Sciatic nerve (tissue), 2 donors: ENCODE results near the gene KLHL25. TPM values are rescaled to one million over a fixed set of nuclear protein-coding genes. Genes with fewer than 3 reads are reported as not detected.

Source experiments
- ATAC-seq: fragments of 200-7000 bp; cut with Tn5 transposase; one replicate; pipeline ENCODE4 v1.9.1; 2020; ENCODE audit warnings: mild to moderate bottlenecking, moderate library complexity
- DNase-seq: peaks from one replicate; pipeline ENCODE4 v3.0.0-alpha.2; 2020; ENCODE audit warnings: low spot score
- intact Hi-C: fragments of 100-400 bp; cut with DNase I; formaldehyde crosslinking; loops from one replicate; pipeline ENCODE4 v1.14.2; 2022
- total RNA-seq: library from RNA; stranded (reverse); fragmentation: NEBNext Ultra II Directional; extraction: Animal tissue kit (Norgen Biotek cat#: 25700); gene quantifications from one replicate; pipeline ENCODE4 v1.2.1, GENCODE V29; 2021
- donor health status: DM: no; HTN: no; CAD: no.
- donor health status: DM: no; HTN: no; CAD: no.

The KLHL25 gene
- total RNA-seq, 1 donor from 2014 or later: 6.2 TPM

DNA sequence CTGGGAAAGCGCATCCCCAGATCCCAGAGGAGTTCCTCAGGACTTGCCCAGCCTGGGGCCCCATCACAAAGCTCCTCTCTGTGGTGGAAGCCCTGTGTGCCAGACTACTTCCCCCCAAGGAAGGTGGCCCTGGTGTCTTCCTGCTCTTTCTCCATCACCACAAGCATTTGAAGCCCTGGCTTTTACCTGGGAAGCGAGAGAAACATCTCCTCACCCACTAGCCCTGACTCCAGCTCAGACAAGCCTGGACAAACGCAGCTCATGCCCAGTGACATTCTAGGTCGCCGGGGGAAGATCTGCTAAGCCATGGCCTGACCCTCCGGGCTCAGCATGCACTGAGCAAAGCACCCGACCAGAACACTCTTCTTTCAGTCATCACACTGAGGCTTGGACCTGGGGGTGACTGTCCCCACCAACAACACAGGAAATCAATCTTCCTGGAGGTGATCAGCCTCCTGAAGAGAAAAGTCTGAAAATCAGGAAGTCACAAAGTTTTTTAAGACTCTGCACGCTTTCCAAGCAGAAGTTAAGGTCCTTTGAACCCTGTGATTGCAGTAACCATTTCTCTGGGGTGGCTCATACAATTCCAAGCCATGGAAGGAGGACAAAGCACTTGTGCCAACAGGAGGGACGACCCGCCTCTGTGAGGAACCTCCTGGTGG is 40.8 kb downstream of the KLHL25 start:
- ATAC-seq (no peak), DNase-seq (peak; percentile 47)
- intact Hi-C loops: no loop called here

DNA sequence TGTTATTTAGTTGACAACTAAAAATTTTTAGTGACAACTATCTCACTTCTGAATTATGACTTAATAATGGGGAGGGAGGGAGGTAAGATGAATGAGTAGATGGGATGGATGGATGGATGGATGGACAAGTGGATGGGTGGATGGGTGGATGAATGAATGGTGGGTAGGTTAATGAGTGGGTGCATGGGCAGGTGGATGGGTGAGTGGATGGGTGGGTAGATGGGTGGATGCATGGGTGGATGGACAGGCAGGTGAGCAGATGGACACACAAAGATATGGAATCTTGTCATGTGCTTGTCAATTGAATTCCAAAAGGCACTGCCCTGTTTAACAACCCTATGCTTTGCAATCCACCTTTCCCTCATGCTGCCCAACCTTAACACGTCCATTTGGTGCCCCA is 41.5 kb downstream of the KLHL25 start:
- no peak for ATAC-seq
- DNase-seq: no peak
- intact Hi-C loops: no loop called here

DNA sequence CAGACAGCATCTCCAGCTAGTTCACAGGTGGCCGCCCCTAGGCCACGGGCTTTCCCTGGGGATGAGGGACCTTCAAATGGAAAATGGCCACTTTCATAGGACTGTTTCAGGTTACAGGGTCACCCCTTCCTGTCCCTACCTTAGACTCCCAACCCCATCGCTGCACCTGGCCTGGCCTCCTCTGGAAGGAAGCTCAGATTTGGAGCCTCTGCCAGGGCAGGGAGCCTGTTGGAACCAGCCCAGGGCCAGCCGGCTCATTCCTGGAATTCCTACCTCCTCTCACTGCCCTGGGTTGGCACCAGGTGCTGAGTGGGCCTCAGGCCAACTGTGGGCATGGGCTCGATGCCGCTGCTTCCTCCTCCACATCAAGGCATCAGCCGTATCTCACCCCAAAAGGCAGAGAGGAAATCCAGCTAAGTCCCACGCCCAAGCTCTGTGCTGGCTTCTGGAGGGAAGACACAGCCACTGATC is 42.2 kb downstream of the KLHL25 start:
- intact Hi-C loops: no loop called here
- ATAC-seq (no peak), DNase-seq (peak; percentile 55)

DNA sequence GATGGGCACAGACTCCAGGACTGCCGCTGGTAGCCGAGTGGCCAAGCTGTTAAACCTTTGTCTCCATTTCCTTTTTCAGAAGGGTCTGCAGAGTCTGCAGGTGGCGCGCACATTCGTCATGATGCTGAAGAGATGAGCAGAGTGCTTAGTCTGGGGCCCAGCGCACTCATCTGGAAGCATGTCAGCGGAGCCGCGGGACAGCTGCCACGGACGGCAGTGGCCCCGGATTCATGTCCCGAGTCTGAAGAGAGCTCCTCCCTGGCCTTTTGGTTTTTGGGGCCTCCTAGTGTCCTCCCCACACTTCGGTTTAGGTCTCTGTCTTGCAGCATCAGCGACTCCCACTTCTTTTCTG is 42.6 kb downstream of the KLHL25 start:
- peak; percentile 59 for DNase-seq
- ATAC-seq: no peak
- intact Hi-C loops: no loop called here

DNA sequence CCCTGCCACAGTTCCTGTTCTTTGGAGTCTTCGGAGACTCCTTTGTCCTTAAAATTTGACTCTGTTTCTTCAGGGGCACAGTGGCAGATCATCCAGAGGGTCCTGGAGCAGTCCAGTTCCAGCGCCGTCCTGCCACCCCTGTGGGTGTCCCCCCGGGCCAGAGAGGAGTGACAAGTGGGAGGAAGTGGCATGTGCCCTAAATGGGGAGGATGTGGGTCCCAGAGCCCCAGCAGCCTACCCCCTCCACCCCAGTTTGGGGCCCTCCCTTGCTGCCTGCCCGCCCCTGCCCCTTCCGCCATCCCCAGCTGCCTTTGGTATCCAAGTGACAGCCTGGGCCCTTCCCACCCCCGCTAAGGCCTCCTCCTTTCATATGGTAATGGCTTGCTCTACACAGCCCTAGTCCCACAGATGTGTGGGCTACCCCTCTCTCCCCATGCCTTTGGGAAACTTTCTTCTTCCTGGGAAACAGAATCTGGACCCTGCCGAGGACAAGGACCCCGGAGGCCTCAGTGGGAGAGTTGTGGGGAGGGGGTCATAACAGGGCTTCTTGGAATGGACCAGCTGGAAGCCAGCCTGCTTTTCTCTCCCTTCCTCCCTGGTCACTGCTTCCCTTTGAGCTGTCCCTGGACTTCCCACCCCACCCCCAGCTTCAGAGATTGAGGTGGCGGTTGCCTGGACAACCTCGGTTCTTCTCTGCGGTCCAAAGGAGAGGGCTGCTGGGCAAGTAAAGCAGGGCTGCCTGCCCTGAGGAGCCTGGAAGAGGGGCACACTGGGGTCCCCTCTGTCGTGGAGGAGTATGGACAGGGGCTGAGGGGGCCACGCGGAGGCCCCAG is 43.2 kb downstream of the KLHL25 start:
- ATAC-seq: peak; percentile 9
- intact Hi-C loops: no loop called here

DNA sequence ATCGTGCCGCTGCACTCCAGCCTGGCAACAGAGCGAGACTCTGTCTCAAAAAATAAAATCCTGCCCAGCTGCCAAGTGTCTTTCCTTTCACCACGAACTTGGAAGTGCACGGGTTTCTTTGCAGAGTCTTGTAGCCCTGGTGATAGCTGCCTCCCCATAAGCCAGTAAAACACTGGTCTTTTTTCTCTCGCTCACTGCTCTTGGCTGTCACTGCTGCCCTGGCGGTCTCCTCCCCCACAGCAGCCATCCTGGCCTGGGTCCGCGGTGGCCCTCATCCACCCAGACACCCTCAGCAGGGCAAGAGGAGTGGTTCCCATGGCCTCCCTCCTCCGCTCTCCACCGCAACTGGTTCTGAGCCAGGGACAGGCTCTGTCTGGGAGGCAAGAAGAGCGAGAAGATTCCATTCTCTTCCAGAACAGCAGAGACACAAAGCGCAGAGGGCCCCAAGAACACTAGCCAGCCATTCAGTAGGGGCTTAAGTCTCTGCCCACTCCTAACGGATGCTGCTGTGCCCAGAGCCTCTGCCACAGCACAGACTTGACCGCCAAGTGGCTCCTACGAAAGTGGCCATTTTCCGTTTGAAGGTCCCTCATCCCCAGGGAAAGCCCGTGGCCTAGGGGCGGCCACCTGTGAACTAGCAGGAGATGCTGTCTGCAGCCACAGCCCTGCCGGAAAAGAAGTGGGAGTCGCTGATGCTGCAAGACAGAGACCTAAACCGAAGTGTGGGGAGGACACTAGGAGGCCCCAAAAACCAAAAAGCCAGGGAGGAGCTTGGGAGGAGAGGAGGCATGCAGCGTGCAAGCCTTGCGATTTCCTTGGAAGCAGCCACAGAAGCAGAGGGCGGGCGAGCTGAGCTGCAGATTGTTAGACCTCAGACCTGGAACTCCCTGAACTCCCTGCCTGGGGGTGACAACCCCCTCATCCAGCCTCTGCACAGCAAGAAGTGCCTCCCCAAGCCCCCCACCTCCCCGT is 44.1 kb downstream of the KLHL25 start:
- peak; percentile 80 for ATAC-seq
- intact Hi-C loops: no loop called here
- peak; percentile 78 for DNase-seq

More for the DNA sequence above, 43.2 kb downstream of the KLHL25 start:
- peak; percentile 61 for DNase-seq

DNA sequence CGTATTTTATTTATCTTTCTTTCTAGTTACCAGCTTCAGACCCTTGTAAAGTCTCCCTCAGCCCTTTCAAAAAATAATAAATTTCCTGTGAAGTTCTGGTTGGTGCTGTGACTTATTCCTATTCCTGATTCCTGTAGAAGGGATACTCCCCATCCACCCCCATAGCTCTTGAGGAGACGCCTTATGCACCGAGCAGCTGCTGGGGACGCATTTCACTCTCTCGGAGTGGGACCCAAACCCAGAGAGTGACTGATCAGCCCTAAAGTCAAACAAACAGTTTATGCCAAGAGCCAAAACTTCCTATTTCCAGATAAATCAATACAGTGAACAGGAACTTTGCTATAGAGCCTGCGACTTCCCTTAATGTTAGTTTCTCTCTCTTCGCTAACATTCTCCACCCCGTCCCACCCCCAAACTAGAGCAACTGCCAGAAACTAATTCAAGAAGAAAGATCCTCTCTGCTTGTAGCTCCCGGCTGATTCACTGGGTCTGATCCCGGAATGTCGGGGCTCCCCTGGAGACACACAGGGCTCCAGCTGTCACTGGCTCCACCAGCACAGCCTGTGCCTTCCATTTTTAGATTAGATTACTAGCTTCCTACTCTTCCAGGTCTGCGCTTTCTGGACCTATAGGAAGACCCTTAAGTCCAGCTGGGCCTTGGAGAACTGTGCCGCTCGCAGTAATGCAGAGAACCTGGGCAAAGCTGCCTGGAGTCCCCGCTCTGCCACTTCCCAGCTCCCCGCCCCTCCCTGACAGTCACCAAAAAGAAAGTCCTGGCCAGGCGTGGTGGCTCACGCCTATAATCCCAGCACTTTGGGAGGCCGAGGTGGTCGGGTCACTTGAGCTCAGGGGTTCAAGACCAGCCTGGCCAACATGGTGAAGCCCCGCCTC is 45.2 kb downstream of the KLHL25 start:
- ATAC-seq (peak; percentile 56), DNase-seq (peak; percentile 67)
- intact Hi-C loops: no loop called here

DNA sequence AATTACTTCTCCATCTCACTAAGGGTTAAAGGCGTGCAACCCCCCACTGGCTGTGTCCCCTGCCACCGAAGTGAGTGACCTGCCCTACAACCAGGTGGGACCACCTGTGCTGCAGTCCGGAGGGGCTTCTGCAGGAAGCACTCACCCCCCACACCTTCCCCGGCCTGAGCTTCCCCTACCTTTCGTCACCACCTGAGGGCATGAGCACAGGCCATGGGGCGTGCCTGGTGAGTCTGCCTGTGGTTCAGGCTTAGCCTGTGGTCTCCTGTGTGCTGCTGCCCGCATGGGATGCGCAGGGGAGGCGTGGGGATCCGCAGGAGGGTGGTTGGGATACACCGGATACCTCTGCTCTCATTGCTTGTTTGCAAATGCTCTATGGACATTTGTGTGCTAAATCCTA is 46.0 kb downstream of the KLHL25 start:
- intact Hi-C loops: no loop called here
- ATAC-seq: no peak
- peak; percentile 53 for DNase-seq

DNA sequence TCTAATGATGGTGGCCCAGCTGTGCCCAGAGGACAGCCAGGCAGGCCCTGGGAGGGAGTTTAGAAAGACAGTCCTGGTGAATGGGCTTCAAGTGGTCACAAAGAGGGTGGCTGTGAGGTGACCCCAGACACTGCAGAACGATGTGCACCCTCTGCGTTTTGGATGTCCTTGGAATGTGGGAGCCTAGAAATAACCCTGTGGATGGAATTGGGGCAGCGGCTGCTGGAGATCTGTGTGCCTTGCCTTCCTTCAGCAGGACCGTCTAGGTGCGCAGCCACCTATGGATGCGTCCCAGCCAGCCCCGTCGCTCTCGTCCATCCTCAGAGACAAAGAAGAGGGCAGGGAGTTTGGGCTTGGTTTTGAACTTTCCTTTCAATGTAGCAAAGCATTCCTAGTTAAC is 46.5 kb downstream of the KLHL25 start:
- DNase-seq: peak; percentile 35
- no peak for ATAC-seq
- intact Hi-C loops: no loop called here

DNA sequence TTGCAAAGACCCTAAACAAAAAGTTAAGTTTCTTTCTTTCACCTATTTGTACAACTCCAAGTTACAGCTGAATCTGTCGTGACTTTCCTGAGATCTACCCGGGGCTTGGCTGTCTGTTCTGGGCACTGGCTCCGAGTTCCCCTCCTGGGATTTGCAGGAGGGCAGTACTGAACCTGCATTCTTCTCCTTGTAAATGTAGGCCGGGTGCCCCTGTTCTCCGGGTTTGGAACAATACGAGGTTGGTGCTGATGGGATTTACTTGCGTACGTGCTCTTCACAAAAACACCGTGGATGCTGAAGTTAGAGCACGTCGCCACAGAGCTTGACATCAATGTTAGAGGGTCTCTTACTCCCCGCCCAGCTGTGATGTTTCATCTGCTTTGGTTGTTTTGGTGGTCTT is 48.1 kb downstream of the KLHL25 start:
- intact Hi-C loops: no loop called here
- no peak for ATAC-seq
- DNase-seq: no peak

DNA sequence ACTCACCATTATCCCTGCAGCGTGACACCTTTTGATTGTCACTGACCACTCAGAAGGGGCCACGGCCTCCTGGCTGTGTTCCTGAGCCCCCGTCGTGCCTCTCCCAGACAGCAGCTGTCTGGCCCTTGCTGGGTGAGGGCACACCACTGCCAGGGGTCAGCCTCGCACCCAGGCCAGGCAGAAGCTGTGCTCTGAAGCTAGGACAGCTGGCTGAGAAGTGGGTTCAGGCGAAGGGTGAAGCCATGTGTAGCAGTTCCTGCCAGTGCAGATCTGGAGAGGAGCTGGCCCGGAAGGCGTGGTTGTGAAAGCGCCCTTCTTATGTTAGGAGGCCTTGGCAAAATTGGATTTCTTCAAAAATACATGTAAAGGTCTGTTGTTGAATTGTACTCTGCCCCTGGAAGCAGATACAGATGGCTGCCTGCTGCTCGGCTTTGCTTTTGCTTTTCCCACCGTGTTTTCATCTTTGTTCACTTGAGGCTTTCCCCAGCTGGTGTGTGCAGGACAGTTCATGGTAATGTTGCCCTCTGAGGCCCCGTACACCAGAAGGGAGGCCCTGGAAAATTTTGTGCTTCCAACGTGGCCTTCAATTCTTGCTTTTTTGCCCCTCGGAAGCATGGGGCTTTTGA is 49.1 kb downstream of the KLHL25 start:
- intact Hi-C loops: no loop called here
- DNase-seq: no peak
- no peak for ATAC-seq

DNA sequence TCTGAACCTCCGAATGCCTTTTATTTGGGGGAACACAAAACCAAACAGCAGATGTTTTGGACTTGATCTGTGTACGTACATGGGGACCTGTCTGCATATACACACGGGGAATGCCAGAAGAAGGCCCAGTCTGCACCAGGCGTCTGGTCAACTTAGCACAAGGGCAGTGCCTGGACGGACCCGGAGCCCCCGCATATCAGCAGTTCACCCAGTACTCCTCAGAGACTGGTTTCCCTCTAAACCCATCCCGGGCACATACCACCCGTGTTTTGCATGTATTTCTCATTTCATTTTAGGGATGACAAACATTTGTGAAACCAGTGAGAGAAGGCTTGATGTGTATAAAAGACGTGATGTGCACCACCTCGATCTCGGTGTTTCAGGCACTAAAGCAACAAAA is 49.7 kb downstream of the KLHL25 start:
- DNase-seq: no peak
- ATAC-seq: no peak
- intact Hi-C loops: no loop called here

DNA sequence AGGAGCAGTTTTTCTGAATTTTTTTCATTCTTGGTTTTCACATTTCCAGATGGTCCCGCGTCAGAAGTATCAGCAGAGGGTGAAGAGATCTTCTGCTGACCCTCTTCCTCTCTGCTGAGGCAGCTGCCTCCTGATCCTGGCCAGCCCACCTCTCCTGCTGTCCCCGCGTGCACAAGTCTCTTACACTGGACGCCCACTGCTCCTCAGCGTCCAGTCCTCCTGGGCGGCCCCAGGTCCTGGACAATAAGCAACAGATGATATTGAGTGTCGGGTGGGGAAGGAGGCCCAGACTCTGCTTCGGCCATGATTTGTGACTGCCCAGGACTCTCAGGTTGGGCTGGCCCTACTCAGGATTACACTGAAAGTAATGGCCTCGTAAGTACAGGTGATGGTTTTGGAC is 50.1 kb downstream of the KLHL25 start:
- intact Hi-C loops: no loop called here
- no peak for DNase-seq
- no peak for ATAC-seq

DNA sequence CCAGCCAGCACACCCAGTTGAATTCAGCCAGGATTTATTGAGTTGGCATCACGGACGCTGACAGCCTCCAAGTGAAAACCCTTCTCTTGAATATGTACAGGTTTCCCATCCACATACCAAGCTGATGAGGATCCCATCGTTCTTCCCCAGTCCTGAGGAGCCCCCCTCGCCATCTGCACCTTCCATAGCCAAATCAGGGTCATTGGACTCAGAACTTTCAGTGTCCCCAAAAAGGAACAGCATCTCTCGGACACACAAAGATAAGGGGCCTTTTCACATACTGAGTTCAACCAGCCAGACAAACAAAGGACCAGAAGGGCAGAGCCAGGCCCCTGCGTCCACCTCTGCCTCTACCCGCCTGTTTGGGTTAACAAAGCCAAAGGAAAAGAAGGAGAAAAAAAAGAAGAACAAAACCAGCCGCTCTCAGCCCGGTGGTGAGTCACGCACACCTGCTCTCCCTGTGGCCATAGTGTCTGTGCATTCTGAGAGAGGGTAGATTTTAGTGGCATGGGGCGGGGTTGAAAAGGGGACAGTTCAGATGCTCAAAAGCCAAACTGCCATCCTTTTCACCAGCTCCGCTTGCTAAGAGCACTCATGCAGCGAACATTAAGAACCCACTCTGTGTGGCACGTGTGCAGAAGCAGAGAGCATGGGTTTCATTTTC is 51.2 kb downstream of the KLHL25 start:
- DNase-seq (no peak), ATAC-seq (no peak)
- intact Hi-C loops: no loop called here

DNA sequence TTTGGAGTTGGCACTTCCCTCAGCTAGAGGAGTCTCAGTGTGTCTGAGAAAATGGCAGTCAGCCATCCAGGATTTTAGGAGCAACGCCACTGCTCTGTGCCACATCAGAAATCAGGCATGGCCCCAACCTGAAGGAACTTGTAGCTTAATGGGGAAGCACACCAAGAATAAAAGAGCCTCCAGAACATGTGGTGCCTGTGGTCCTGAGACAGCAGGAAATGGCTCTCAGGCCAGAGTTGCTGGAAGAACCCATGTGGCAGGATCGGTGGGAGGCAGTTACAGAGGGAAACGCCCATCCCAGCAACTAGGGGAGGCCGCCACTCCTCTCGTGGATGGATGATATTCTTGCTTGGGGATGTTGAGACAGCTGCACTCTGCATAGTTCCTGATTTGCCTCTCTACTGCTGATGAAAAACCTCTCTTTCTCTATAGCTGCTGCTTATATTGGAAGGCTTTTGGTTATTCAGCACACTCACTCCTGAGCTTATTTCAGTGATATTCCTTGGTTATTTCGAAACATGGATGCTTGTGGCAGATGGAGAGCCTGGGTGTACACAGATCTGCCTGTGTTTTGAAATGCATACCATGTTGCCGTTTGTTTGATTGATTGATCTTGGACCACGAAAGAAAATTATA is 52.4 kb downstream of the KLHL25 start:
- ATAC-seq: peak; percentile 82
- DNase-seq: no peak
- intact Hi-C loops: no loop called here

DNA sequence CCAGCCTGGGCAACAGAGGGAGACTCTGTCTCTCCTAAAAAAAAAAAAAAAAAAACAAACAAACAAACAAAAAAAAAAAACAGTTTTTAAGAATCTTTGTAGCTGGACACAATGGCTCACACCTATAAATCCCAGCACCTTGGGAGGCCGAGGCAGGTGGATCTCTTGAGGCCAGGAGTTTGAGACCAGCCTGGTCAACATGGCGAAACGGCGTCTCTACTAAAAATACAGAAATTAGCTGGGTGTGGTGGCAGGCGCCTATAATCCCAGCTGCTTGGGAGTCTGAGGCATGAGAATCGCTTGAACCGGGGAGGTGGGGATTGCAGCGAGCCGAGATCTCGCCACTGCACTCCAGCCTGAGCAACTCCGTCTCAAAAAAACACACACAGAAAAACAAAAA is 53.1 kb downstream of the KLHL25 start:
- no peak for DNase-seq
- intact Hi-C loops: no loop called here

DNA sequence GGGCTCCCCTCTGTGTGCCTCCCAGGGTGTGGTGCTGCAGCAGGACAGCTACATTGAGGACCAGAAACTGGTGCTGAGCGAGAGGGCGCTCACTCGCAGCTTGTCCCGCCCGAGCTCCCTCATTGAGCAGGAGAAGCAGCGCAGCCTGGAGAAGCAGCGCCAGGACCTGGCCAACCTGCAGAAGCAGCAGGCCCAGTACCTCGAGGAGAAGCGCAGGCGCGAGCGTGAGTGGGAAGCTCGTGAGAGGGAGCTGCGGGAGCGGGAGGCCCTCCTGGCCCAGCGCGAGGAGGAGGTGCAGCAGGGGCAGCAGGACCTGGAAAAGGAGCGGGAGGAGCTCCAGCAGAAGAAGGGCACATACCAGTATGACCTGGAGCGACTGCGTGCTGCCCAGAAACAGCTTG is 53.7 kb downstream of the KLHL25 start:
- DNase-seq (no peak), ATAC-seq (no peak)
- intact Hi-C loops: no loop called here

More for the DNA sequence above, 53.1 kb downstream of the KLHL25 start:
- peak; percentile 7 for ATAC-seq
